ENCODE results near the gene LRRC1. TPM values are rescaled to one million over a fixed set of nuclear protein-coding genes. Genes with fewer than 3 reads are reported as not detected.
A peak's percentile ranks its signal among the peaks of the same experiment; 100 is the strongest.

The LRRC1 gene
- total and polyA plus RNA-seq, 2 of the 13 experiments (the other 11 are each of a cell fraction or from before 2014, with no cell fraction given), result 15.6 to 27.7 TPM

- TF ChIP-seq ZBTB2 (CRISPR knock-in tag; IDR thresholded peaks at IDR 0.05; ENCODE audit: low read depth) (no peak), THAP7 (CRISPR knock-in tag; IDR thresholded peaks at IDR 0.05) (no peak), RBFOX2 (IDR thresholded peaks at IDR 0.05; ENCODE audit: low read depth, low read length) (no peak), ONECUT2 (CRISPR knock-in tag; IDR thresholded peaks at IDR 0.05) (peak; percentile 62; the same call in 1 of the 2 replicates), FOXP1 (IDR thresholded peaks at IDR 0.05) (peak; percentile 53; the same call in 1 of the 2 replicates), FOXP1 (CRISPR knock-in tag; IDR thresholded peaks at IDR 0.05) (peak; percentile 93), ZSCAN31 (CRISPR knock-in tag; IDR thresholded peaks at IDR 0.05; ENCODE audit: low read depth) (0 out of 2 replicates have a peak, but pooled peaks have one; percentile 34), MXD4 (CRISPR knock-in tag; IDR thresholded peaks at IDR 0.05) (0 out of 2 replicates have a peak, but pooled peaks have one; percentile 51), PHF8 (CRISPR knock-in tag; IDR thresholded peaks at IDR 0.05) (no peak), HNF1B (CRISPR knock-in tag; IDR thresholded peaks at IDR 0.05) (peak; percentile 87), GRHL1 (CRISPR knock-in tag; conservative IDR thresholded peaks at IDR 0.05) (no peak), ZNF318 (CRISPR knock-in tag; IDR thresholded peaks at IDR 0.05) (no peak), ZNF225 (CRISPR knock-in tag; IDR thresholded peaks at IDR 0.05) (no peak), ZNF83 (CRISPR knock-in tag; IDR thresholded peaks at IDR 0.05; ENCODE audit: borderline replicate concordance) (no peak), KLF11 (CRISPR knock-in tag; IDR thresholded peaks at IDR 0.05) (0 out of 2 replicates have a peak, but pooled peaks have one; percentile 54)
Observed at GRCh38 chr6:53854843-53855567, 60.2 kb downstream of the LRRC1 start (continued).

Measured in HepG2 (cell line).